HepG2 (cell line): Measurements from ENCODE around the gene GBGT1. TPM values are rescaled to one million over a fixed set of nuclear protein-coding genes. Genes with fewer than 3 reads are reported as not detected.

Source experiments
- ASH2L ChIP-seq: fragments of 300-600, 200-600 bp; sonication (generic); IDR thresholded peaks from 2 replicates; pipeline ENCODE4 v1.7.0; 2017; ENCODE audit warnings: low read depth, mild to moderate bottlenecking, moderate library complexity, mixed read lengths, low read length; ENCODE audit not compliant: insufficient read length
- EHMT2 ChIP-seq: fragments of 200-600 bp; sonication (generic); IDR thresholded peaks from 2 replicates; pipeline ENCODE4 v1.7.0; 2017; ENCODE audit warnings: antibody characterized with exemption, low read depth, low read length, borderline replicate concordance
- HES4 ChIP-seq: sonication (generic); formaldehyde crosslinking; IDR thresholded peaks from 2 replicates; pipeline ENCODE4 v1.9.0; 2021; ENCODE audit warnings: mild to moderate bottlenecking, missing genetic modification reagents, borderline replicate concordance
- KDM2A ChIP-seq: sonication (generic); formaldehyde crosslinking; IDR thresholded peaks from 2 replicates; pipeline ENCODE4 v1.4.0; 2020; ENCODE audit warnings: low read depth, missing genetic modification reagents, borderline replicate concordance
- KDM3A ChIP-seq: IDR thresholded peaks from 2 replicates; pipeline ENCODE4 v1.6.1; 2018; ENCODE audit warnings: low read depth, missing compliant biosample characterization
- KLF16 ChIP-seq, 2 experiments: sonication (generic) in 1 of 2; formaldehyde crosslinking in 1 of 2; IDR thresholded peaks; 2 replicates each; pipeline versions ENCODE4 v1.6.1 to v1.8.0; 2016 to 2023; ENCODE audit warnings: missing genetic modification reagents in 2 of 2, missing compliant biosample characterization in 1 of 2
- POLR2A ChIP-seq, 2 experiments: IDR thresholded peaks; 2 replicates each; pipeline ENCODE4 v1.6.1; 2011; ENCODE audit warnings: low read depth in 2 of 2, low read length in 2 of 2, mild to moderate bottlenecking in 1 of 2, moderate library complexity in 1 of 2; ENCODE audit not compliant: insufficient read depth in 1 of 2
- RFX1 ChIP-seq: fragments of 450-650 bp; IDR thresholded peaks from 2 replicates; pipeline ENCODE4 v1.6.1; 2017
- SALL1 ChIP-seq: sonication (generic); formaldehyde crosslinking; IDR thresholded peaks from 2 replicates; pipeline ENCODE4 v1.8.0; 2022; ENCODE audit warnings: mild to moderate bottlenecking, missing genetic modification reagents
- TRIM24 ChIP-seq: sonication (generic); formaldehyde crosslinking; IDR thresholded peaks from 2 replicates; pipeline ENCODE4 v1.8.0; 2022; ENCODE audit warnings: mild to moderate bottlenecking, missing genetic modification reagents
- YEATS2 ChIP-seq: sonication (generic); formaldehyde crosslinking; IDR thresholded peaks from 2 replicates; pipeline ENCODE4 v1.4.0; 2020; ENCODE audit warnings: missing genetic modification reagents, borderline replicate concordance
- ZFX ChIP-seq: sonication (generic); formaldehyde crosslinking; IDR thresholded peaks from 2 replicates; pipeline ENCODE4 v1.4.0; 2020; ENCODE audit warnings: mild to moderate bottlenecking, low read depth, missing genetic modification reagents, moderate library complexity
- ZNF382 ChIP-seq: sonication (generic); formaldehyde crosslinking; IDR thresholded peaks from 2 replicates; pipeline ENCODE4 v1.5.0; 2020; ENCODE audit warnings: missing genetic modification reagents, mild to moderate bottlenecking, borderline replicate concordance
- ZNF510 ChIP-seq: sonication (generic); formaldehyde crosslinking; IDR thresholded peaks from 2 replicates; pipeline ENCODE4 v1.4.0; 2020; ENCODE audit warnings: low read depth, mild to moderate bottlenecking, missing genetic modification reagents
- ZNF703 ChIP-seq: sonication (generic); formaldehyde crosslinking; IDR thresholded peaks from 2 replicates; pipeline ENCODE4 v1.5.1; 2020; ENCODE audit warnings: missing genetic modification reagents, mild to moderate bottlenecking, moderate library complexity, borderline replicate concordance
- polyA plus RNA-seq, 8 experiments: library from polyadenylated mRNA; depleted of rRNA in 3 of 8; stranded (reverse) in 7 of 8; unstranded in 1 of 8; fragments of >200 nt; fragmentation: Illumina TruSeq in 4 of 8; extraction: Trizol in 4 of 8; gene quantifications; 2 replicates each; pipeline versions ENCODE4 v1.2.1 to v1.2.3, GENCODE V29; 2011 to 2016; ENCODE audit warnings: low read depth in 4 of 8, missing spikeins in 1 of 8, mixed read lengths in 1 of 8; ENCODE audit not compliant: insufficient read depth in 1 of 8
- total RNA-seq, 5 experiments: library from RNA; depleted of rRNA; stranded (reverse); fragments of >200 nt; fragmentation: Illumina TruSeq; extraction: Trizol; gene quantifications; 2 replicates each; pipeline ENCODE4 v1.2.3, GENCODE V29; 2016; ENCODE audit warnings: low read depth in 1 of 5
- TF ChIP-seq, protein P1 (sequence below): sonication (generic); formaldehyde crosslinking; IDR thresholded peaks from 2 replicates; pipeline ENCODE4 v1.4.0; 2020; ENCODE audit warnings: mild to moderate bottlenecking, missing genetic modification reagents
- TF ChIP-seq, protein P2 (sequence below): sonication (generic); formaldehyde crosslinking; IDR thresholded peaks from 2 replicates; pipeline ENCODE4 v1.4.0; 2020; ENCODE audit warnings: missing genetic modification reagents, borderline replicate concordance
- TF ChIP-seq, protein P3 (sequence below), 2 experiments: sonication (generic) in 1 of 2; formaldehyde crosslinking in 1 of 2; IDR thresholded peaks; 2 replicates each; pipeline versions ENCODE4 v1.4.0 to v1.6.1; 2018 to 2020; ENCODE audit warnings: missing genetic modification reagents in 2 of 2, borderline replicate concordance in 1 of 2, low read depth in 1 of 2, mild to moderate bottlenecking in 1 of 2, missing biosample characterization in 1 of 2
- TF ChIP-seq, protein P4 (sequence below): sonication (generic); formaldehyde crosslinking; IDR thresholded peaks from 2 replicates; pipeline ENCODE4 v1.8.0; 2022; ENCODE audit warnings: missing genetic modification reagents, mild to moderate bottlenecking, borderline replicate concordance
- TF ChIP-seq, protein P5 (sequence below): sonication (generic); IDR thresholded peaks from 2 replicates; pipeline ENCODE4 v1.6.1; 2016; ENCODE audit warnings: low read depth, borderline replicate concordance

The GBGT1 gene
- total and polyA plus RNA-seq, 2 of the 13 experiments (the other 11 are each of a cell fraction or from before 2014, with no cell fraction given): not detected

DNA sequence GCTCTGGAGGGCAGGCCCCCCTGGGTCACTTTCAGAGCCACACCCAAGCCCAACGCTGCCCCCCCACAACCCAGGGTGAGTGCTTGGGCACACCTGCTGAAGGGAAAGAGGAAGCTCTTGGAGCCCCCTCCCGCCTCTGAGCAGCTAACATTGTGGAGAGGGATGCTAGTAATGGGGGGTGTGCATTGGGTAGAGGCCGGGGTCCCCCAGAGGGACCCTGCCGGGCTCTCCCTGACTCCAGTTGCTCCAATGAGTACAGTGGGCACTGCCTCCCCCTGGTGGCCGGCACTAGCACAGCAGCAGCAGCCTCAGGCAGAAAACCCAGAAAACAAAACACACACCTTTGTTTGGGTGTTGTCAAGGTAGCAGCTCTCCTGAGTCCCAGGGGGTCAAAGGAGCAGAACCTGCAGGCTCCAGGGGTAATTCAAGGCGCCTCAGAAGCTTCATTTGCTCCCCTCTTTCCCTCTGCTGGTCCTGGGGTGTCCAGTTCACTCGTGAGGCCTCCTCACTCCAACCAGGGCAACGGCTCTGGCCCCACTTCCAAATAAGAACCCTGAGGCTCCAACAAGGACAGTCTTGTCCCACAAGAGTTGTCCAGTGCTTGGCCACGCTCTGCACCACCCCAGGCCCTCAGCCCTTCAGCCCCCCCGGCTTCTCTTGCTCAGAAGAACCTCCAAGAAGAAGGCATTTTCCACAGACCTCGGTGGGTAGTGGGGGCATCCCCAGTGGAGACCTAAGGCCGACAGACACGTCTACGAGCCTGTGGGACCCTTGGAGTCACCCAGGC lies 16.1 kb downstream of the GBGT1 start (continued):
- peak; percentile 72 for TF ChIP-seq RFX1
- TF ChIP-seq YEATS2 (CRISPR knock-in tag): 0 out of 2 replicates have a peak, but pooled peaks have one; percentile 15
- TF ChIP-seq, protein P1, sequence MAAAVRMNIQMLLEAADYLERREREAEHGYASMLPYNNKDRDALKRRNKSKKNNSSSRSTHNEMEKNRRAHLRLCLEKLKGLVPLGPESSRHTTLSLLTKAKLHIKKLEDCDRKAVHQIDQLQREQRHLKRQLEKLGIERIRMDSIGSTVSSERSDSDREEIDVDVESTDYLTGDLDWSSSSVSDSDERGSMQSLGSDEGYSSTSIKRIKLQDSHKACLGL (CRISPR knock-in tag): peak; percentile 57; the same call in 1 of the 2 replicates
- peak; percentile 39 for TF ChIP-seq KDM2A (CRISPR knock-in tag)
- no peak for TF ChIP-seq ZNF510 (CRISPR knock-in tag)
- no peak for TF ChIP-seq KLF16 (CRISPR knock-in tag; IDR thresholded peaks at IDR 0.05)
- TF ChIP-seq ZNF382 (CRISPR knock-in tag): no peak
- TF ChIP-seq EHMT2: no peak
- no peak for TF ChIP-seq HES4
- TF ChIP-seq, protein P2, sequence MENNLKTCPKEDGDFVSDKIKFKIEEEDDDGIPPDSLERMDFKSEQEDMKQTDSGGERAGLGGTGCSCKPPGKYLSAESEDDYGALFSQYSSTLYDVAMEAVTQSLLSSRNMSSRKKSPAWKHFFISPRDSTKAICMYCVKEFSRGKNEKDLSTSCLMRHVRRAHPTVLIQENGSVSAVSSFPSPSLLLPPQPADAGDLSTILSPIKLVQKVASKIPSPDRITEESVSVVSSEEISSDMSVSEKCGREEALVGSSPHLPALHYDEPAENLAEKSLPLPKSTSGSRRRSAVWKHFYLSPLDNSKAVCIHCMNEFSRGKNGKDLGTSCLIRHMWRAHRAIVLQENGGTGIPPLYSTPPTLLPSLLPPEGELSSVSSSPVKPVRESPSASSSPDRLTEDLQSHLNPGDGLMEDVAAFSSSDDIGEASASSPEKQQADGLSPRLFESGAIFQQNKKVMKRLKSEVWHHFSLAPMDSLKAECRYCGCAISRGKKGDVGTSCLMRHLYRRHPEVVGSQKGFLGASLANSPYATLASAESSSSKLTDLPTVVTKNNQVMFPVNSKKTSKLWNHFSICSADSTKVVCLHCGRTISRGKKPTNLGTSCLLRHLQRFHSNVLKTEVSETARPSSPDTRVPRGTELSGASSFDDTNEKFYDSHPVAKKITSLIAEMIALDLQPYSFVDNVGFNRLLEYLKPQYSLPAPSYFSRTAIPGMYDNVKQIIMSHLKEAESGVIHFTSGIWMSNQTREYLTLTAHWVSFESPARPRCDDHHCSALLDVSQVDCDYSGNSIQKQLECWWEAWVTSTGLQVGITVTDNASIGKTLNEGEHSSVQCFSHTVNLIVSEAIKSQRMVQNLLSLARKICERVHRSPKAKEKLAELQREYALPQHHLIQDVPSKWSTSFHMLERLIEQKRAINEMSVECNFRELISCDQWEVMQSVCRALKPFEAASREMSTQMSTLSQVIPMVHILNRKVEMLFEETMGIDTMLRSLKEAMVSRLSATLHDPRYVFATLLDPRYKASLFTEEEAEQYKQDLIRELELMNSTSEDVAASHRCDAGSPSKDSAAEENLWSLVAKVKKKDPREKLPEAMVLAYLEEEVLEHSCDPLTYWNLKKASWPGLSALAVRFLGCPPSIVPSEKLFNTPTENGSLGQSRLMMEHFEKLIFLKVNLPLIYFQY: no peak
- no peak for TF ChIP-seq TRIM24 (CRISPR knock-in tag)
- peak; percentile 27; the same call in 1 of the 2 replicates for TF ChIP-seq SALL1 (CRISPR knock-in tag)
- TF ChIP-seq, protein P3, sequence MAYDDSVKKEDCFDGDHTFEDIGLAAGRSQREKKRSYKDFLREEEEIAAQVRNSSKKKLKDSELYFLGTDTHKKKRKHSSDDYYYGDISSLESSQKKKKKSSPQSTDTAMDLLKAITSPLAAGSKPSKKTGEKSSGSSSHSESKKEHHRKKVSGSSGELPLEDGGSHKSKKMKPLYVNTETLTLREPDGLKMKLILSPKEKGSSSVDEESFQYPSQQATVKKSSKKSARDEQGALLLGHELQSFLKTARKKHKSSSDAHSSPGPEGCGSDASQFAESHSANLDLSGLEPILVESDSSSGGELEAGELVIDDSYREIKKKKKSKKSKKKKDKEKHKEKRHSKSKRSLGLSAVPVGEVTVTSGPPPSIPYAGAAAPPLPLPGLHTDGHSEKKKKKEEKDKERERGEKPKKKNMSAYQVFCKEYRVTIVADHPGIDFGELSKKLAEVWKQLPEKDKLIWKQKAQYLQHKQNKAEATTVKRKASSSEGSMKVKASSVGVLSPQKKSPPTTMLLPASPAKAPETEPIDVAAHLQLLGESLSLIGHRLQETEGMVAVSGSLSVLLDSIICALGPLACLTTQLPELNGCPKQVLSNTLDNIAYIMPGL (CRISPR knock-in tag; IDR thresholded peaks at IDR 0.05; ENCODE audit: borderline replicate concordance in 1 of 2, low read depth in 1 of 2): peak; percentile 36 to 64; a peak in 1 of 4 replicates
- TF ChIP-seq ZFX (CRISPR knock-in tag): peak; percentile 3; the same call in 1 of the 2 replicates
- 0 out of 4 replicates have a peak, but pooled peaks of 1 of the 2 experiments have one; percentile 25 for TF ChIP-seq POLR2A (IDR thresholded peaks at IDR 0.05; ENCODE audit: insufficient read depth in 1 of 2, low read depth in 2 of 2, low read length in 2 of 2)
- TF ChIP-seq KDM3A (CRISPR knock-in tag): no peak
- no peak for TF ChIP-seq ASH2L
- TF ChIP-seq, protein P4, sequence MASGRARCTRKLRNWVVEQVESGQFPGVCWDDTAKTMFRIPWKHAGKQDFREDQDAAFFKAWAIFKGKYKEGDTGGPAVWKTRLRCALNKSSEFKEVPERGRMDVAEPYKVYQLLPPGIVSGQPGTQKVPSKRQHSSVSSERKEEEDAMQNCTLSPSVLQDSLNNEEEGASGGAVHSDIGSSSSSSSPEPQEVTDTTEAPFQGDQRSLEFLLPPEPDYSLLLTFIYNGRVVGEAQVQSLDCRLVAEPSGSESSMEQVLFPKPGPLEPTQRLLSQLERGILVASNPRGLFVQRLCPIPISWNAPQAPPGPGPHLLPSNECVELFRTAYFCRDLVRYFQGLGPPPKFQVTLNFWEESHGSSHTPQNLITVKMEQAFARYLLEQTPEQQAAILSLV: 0 out of 2 replicates have a peak, but pooled peaks have one; percentile 21
- no peak for TF ChIP-seq ZNF703 (CRISPR knock-in tag)
- TF ChIP-seq, protein P5, sequence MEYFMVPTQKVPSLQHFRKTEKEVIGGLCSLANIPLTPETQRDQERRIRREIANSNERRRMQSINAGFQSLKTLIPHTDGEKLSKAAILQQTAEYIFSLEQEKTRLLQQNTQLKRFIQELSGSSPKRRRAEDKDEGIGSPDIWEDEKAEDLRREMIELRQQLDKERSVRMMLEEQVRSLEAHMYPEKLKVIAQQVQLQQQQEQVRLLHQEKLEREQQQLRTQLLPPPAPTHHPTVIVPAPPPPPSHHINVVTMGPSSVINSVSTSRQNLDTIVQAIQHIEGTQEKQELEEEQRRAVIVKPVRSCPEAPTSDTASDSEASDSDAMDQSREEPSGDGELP: 0 out of 2 replicates have a peak, but pooled peaks have one; percentile 10
